GM21786 (cell line): ENCODE results near the gene ZIC1.

ENCODE experiments used
- ATAC-seq: cut with Tn5 transposase; IDR thresholded peaks from one replicate; pipeline ENCODE4 v1.9.1; 2021; ENCODE audit not compliant: unreplicated experiment

ZIC1 gene

GRCh38 chr3:147394884-147395225 lies 14.3 kb upstream of the ZIC1 start:
- no peak for ATAC-seq

DNA sequence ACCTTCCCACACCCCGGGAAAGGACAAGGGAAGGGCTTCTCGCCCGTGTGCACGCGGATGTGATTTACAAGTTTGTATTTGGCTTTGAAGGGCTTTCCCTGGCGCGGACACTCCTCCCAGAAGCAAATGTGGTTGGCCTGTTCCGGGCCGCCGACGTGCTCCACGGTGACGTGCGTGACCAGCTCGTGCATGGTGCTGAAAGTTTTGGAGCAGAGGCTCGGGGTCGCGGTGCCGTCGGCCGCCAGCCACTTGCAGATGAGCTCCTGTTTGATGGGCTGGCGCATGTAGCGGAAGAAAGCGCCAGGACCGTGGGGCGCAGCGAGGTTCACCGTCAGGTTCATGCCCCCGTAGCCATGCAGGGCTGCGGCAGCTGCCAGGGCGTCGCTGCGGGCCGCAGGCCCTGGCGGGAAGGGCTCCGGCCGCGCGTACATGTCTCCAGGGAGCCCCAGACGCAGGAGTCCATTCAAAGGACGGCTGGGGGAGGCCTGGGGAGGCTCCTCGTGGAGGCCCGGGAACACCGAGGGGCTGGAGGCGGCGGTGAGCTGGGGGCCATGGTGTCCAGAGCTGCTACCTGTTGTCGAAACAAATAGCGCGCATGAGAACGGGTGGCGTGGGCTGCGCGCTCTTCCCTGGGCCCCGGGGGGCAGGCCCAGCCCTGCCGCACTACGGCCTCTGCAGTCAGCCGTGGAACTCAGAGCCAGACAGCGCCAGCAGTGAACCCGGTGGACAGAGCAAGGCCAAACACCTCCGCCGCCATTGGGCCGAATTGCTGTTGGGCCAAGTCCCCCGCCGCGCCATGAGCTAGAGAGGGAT lies 13.1 kb upstream of the ZIC1 start:
- no peak for ATAC-seq

DNA sequence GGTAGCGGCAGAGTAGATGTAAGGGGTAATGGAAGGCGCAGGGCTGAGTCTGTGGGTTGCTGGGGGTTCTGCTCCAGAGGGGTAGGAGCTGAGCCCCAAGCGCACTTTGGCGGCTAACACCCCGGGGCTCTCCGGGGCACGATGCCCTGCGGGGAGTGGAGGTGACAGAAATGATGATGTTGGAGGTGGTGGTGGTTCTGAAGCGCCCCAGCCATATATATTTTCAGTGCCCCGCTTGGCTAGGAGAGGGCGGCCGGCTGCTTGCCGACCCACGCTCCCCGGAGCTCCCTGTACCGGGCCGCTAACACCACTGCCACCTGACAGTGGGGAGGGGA lies 12.5 kb upstream of the ZIC1 start:
- no peak for ATAC-seq

GRCh38 chr3:147397155-147397874 lies 11.8 kb upstream of the ZIC1 start:
- no peak for ATAC-seq

- no peak for ATAC-seq
Measured at GRCh38 chr3:147397875-147398812, 11.0 kb upstream of the ZIC1 start.

DNA sequence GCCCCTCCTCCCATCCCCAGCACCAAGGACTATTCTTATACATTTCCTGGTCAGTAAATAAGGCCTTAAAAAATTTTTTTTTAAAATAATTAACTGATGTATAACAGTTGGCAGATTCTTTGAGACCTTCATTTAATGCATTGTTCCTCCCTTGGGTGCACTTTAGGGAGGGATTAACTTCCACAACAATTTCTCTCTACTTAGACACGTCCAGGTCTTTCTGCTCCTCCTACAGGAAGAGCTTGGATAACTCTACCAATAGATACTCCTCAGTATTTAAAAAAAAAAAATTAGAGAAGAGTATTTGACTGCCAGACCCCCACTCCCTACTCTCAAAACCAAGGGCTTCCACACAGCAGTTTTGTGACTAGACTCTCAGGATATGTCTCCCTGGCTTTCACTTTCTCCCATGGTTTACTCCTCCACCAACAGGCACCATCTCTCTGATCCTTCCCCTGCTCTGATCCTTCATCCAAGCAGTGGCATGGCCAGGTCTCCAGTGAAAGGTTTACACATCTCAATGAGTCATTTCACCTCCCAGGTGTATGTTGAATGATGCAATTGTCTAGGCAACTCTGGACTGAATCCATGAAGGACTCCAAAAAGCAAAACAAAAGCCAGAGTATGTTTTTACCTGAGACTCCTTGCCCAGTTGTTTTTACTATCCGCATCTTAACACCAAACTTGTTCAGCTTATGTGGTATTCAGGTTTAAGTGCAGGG lies 10.2 kb upstream of the ZIC1 start:
- no peak for ATAC-seq

- ATAC-seq = no peak
Measured at GRCh38 chr3:147400111-147400510, 9.1 kb upstream of the ZIC1 start.

DNA sequence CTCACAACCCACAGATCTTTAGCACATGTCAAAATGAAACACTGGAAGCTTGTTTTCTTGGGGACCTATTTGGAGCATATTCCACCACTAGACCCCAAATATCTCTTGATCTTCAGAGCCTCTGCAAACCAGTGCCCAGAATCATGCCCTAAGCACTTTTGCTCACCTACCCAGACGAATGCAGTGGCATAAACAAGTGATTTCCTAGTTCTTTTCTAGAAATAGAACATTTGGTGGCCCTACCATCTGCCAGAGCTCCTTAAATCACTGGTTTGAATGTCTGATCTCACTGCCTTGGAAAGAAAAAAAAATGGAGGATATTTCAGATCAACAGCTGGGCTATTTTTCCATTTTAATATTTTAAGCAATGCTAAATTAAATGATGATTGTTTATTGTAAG lies 8.2 kb upstream of the ZIC1 start:
- no peak for ATAC-seq

- no peak for ATAC-seq
Measured at GRCh38 chr3:147401421-147401820, 7.7 kb upstream of the ZIC1 start.

GRCh38 chr3:147402159-147402558 lies 7.0 kb upstream of the ZIC1 start:
- ATAC-seq = no peak

DNA sequence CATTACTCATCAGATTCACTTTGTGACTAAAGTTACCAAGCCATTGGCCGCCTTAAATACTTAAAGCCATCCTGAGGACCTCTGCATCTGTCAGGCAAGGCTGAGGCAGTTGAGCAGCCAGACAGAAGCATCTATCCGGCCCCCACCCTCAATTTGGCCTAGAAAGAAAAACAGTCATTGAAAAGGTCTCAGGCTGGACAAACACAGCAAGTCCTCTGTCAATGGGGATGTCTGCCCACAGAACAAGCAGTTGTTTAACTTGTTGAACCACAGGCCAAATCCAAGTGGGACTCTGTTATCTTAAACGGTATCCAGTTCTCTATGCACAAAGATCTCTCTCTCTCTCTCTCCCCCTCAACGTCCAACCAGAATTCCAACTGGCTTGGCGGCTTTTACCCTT lies 5.7 kb upstream of the ZIC1 start:
- no peak for ATAC-seq

DNA sequence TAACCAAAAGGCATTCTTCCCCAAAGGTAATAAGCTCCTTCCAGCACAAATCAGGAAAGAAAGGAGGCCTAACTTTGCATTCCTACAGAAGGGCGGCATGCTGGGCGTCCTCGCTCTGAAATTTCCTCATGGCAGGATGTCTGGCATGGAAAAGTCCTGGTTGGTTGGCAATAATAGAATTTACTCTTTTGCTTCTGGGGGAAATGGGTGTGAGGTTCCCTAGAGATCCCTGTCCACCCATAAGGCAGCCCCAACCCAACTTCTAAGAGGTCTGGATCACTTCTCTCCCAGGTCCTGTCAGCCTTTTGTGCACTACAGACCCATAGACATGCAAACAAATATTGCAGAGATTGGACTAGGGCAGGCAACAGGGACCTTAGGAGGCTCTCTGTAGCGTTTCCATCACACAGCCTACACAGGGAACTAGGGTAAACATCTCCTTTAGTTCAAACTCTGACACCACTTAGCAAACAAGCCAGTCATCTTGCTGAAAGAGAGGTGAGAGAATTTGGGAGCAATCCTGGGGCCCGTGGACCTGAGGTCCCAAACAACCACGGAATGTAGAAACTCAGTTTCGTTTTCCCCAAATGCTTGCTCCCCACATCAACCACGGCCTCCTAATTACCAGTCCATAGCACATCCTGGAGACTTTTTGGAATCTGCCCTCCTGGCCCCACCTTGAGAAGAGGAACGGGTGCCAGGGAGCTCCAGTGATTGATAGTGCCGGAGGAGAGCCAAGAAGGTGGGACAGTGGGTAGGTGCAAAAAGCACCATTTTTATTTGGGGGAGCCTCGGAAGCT lies 5.0 kb upstream of the ZIC1 start:
- ATAC-seq = no peak

GRCh38 chr3:147404800-147405230 lies 4.3 kb upstream of the ZIC1 start:
- no peak for ATAC-seq

GRCh38 chr3:147405231-147406027 lies 3.7 kb upstream of the ZIC1 start:
- ATAC-seq = no peak

DNA sequence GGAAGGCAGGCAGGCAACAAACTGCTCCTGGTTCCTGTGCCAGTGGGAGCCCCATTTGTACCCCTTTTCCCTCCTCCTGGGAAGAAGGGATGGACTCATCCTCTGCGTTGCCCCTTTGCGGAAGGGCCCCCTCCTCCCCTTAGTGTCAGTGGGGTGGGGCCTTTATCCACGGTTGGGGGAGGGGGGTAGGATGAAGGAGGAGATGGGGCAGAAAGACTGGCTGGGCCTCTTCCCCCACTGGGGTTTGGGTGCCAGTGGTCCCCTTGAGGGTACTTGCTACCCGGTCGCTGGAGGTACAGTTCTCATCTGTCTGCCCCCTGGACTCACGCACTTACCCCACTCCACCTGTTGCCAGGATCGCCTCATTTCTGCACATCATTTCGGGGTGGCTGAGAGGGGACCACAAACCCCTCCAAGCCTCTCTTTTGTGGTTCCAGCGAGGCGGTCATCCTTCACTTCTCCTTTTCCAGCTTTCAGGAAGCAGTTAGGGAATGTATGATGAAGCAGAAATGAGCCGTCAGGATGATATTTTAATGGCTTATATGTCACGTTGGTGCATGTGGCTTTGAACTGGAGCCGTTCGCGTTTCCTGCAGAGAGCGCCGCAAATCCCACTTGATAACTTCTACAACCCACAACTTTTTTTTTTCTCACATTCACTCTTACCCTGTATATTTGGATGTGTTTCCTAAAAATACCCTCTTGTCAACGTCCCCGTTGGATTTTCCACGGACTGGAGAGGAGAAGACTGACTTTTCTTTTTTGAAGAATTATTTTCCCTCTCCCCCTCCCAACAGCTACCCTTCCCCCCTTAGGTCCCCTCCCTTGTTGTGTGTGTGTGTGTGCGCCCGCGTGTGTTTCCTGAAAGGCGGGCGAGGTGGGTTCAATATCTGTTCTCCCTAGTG lies 2.9 kb upstream of the ZIC1 start, which contains the start of gene ZIC4:
Gene ZIC4 (minus strand): TSS at position 516 of the 904 bp plus-strand sequence. CDS start 3,746 bp downstream, outside the sequence.
- no peak for ATAC-seq

DNA sequence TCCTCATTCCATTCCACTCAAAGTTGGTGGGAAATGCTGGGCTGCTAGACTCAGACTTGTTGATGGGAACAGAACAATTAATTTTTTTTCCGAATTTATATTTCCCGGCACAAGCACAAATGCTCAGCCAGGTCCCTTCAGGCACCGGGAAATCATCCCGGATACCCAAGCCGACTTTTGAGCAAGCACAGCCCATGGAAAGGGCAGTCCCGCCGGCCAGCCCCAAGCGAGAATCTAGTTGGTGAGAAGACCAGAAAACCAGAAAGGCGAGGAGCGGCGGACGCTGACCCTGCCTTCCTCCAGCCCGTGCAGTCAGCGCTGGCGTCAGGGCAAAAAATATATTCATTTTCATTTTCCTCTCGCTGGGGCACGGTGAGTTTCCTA lies 2.1 kb upstream of the ZIC1 start:
- ATAC-seq = no peak

DNA sequence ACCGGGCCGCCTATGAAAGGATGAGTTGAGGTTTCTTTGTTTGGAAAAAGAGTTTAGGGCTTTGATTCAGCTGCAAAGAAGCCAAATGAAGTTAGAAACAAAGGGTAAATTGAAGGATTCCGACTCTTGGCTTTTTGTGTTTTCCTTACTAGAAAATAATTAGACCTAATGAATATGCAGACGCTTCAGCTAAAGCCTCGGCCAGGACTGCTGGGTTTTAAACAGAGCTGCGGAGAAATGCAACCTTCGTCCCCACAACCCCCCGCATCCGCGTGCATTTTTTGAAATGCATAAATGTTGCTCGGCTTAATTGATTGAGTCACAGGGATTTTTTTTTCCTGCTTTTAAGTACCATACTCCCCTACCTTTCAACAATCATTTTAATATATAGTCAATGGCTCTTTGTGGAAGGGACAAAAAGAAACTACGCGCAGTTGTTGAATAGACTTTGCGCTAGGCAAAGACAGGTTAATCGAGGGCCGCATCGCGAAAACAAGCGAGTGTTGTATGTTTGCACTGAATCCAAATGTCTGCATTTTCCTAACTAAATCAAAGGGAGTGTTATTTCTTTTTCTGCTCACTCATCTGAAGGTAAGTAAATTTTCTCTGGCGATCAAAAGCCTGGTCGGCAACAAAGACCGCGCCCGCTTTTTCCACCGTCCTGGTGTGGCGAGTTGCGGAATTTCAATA lies 1.5 kb upstream of the ZIC1 start:
- ATAC-seq = no peak
